PC-3 (cell line): Measurements from ENCODE around the gene MID2. TPM values are rescaled to one million over a fixed set of nuclear protein-coding genes. Genes with fewer than 3 reads are reported as not detected.

Experiments
- ATAC-seq: fragments of 200-7000 bp; cut with Tn5 transposase; 2 replicates; pipeline ENCODE4 v1.9.1; 2020; ENCODE audit warnings: mild to moderate bottlenecking, moderate library complexity
- BruUV-seq: library from RNA; stranded (reverse); fragments of 400-500 nt; replicated peaks from 2 replicates; lab custom pipeline; 2021; lab: Mats Ljungman, UMichigan
- CTCF ChIA-PET: fragments of 300-600 bp; sonication (Branson Sonifier 250); formaldehyde crosslinking; loops from one replicate; lab custom pipeline; 2022; ENCODE audit warnings: antibody characterized with exemption; lab: Charles Lee
- POLR2A ChIA-PET: fragments of 300-600 bp; sonication (Branson Sonifier 250); formaldehyde crosslinking; loops from one replicate; lab custom pipeline; 2022; ENCODE audit warnings: antibody characterized with exemption; ENCODE audit not compliant: unreplicated experiment; lab: Charles Lee
- DNase-seq: peaks from one replicate; pipeline ENCODE4 v3.0.0-alpha.2; 2015
- H2AFZ ChIP-seq: fragments of 300-600 bp; sonication (generic); 2 replicates; pipeline ENCODE4 v1.6.0; 2016; ENCODE audit warnings: antibody characterized with exemption, low read length
- H3F3A ChIP-seq: fragments of 300-600 bp; sonication (generic); one replicate; pipeline ENCODE4 v1.6.0; 2017; ENCODE audit warnings: antibody characterized with exemption, low read length, control low read depth, mild to moderate bottlenecking; ENCODE audit not compliant: unreplicated experiment
- H3K27ac ChIP-seq: fragments of 300-600 bp; sonication (generic); 2 replicates; pipeline ENCODE4 v1.5.1; 2016; ENCODE audit warnings: mild to moderate bottlenecking, low read length
- H3K27me3 ChIP-seq: fragments of 300-600 bp; sonication (generic); 2 replicates; pipeline ENCODE4 v1.6.1; 2016; ENCODE audit warnings: low read length, mixed read lengths
- H3K36me3 ChIP-seq: fragments of 300-600 bp; sonication (generic); 2 replicates; pipeline ENCODE4 v1.6.1; 2016; ENCODE audit warnings: low read depth, mixed run types, low read length, mixed read lengths
- H3K4me1 ChIP-seq: fragments of 300-600 bp; sonication (generic); 2 replicates; pipeline ENCODE4 v1.5.1; 2016; ENCODE audit warnings: low read length; ENCODE audit not compliant: insufficient read depth
- H3K4me2 ChIP-seq: fragments of 300-600 bp; sonication (generic); 2 replicates; pipeline ENCODE4 v1.6.0; 2016; ENCODE audit warnings: low read length
- H3K4me3 ChIP-seq: fragments of 300-600 bp; sonication (generic); 2 replicates; pipeline ENCODE4 v1.5.1; 2016; ENCODE audit warnings: mild to moderate bottlenecking, low read length, mixed read lengths
- H3K79me2 ChIP-seq: fragments of 300-600 bp; sonication (generic); 2 replicates; pipeline ENCODE4 v1.6.1; 2017; ENCODE audit warnings: low read length, mixed read lengths
- H3K9ac ChIP-seq: fragments of 300-600 bp; sonication (generic); 2 replicates; pipeline ENCODE4 v1.6.0; 2016; ENCODE audit warnings: mild to moderate bottlenecking, low read length
- H3K9me2 ChIP-seq: fragments of 300-600 bp; sonication (generic); replicated peaks from 2 replicates; pipeline ENCODE4 v1.6.1; 2016; ENCODE audit warnings: mixed run types, low read length, mixed read lengths
- H3K9me3 ChIP-seq: fragments of 300-600 bp; sonication (generic); 2 replicates; pipeline ENCODE4 v1.6.1; 2016; ENCODE audit warnings: low read length, mixed read lengths
- H4K20me1 ChIP-seq: fragments of 300-600 bp; sonication (generic); 2 replicates; pipeline ENCODE4 v1.6.1; 2016; ENCODE audit warnings: low read length, mixed read lengths
- EZH2 ChIP-seq: fragments of 300-600 bp; sonication (generic); IDR thresholded peaks from one replicate; pipeline ENCODE4 v1.6.1; 2017; ENCODE audit warnings: antibody characterized with exemption, mild to moderate bottlenecking, low read length; ENCODE audit not compliant: unreplicated experiment
- EZH2phosphoT487 ChIP-seq: fragments of 300-600 bp; sonication (generic); IDR thresholded peaks from 2 replicates; pipeline ENCODE4 v1.6.1; 2018; ENCODE audit warnings: mild to moderate bottlenecking, antibody characterized with exemption, low read length, borderline replicate concordance
- intact Hi-C: fragments of 100-400 bp; cut with micrococcal nuclease; formaldehyde crosslinking; loops from 2 replicates; pipeline ENCODE4 v1.9.0; 2023
- total RNA-seq: library from RNA; depleted of rRNA; stranded (reverse); fragments of >200 nt; gene quantifications from 2 replicates; pipeline ENCODE4 v1.2.3, GENCODE V29; 2014
- TF ChIP-seq, protein P1 (sequence below): fragments of 300-600 bp; sonication (generic); conservative IDR thresholded peaks from 2 replicates; pipeline ENCODE4 v1.5.1; 2017; ENCODE audit warnings: antibody characterized with exemption, low read depth, mild to moderate bottlenecking, low read length

MID2 gene
- total RNA-seq, 1 experiment from 2014 or later: 19.2 TPM

DNA sequence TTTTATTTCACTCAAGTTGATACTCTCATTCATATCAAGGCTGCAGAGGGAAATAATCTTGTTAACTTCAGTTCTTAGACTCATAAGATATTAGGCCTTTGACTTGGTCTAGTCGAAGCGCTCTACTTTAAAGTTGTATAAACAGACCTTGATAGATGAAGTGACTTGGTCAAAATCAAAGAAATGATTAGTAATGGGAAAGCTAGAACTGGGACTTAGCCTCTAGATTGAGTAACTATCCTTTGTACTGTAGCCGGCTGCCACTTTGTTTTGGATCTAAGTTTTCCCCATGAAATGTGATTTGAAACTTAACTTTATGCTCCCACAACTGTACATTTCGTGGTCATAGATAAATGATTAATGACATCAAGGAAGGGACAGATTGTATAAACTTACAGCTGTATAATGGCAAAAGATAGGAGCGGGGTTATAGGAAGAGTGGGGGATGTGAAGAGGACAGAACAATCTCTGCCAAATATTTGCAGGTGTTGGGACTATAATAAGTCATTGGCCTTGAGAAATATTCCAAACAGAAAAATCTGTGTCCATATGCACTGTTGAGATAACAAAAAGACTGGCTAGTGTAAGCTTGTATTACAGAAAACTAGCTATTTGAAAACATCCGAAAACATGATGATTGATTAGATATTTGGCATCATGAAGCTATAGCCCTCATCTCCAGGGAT is 17.2 kb downstream of the MID2 start:
- H3K9me2 ChIP-seq: no peaks in the 10 kb centered on the region
- TF ChIP-seq EZH2phosphoT487 (no peak), EZH2 (no peak)
- TF ChIP-seq, protein P1, sequence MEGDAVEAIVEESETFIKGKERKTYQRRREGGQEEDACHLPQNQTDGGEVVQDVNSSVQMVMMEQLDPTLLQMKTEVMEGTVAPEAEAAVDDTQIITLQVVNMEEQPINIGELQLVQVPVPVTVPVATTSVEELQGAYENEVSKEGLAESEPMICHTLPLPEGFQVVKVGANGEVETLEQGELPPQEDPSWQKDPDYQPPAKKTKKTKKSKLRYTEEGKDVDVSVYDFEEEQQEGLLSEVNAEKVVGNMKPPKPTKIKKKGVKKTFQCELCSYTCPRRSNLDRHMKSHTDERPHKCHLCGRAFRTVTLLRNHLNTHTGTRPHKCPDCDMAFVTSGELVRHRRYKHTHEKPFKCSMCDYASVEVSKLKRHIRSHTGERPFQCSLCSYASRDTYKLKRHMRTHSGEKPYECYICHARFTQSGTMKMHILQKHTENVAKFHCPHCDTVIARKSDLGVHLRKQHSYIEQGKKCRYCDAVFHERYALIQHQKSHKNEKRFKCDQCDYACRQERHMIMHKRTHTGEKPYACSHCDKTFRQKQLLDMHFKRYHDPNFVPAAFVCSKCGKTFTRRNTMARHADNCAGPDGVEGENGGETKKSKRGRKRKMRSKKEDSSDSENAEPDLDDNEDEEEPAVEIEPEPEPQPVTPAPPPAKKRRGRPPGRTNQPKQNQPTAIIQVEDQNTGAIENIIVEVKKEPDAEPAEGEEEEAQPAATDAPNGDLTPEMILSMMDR: no peak
- peaks cover 1% of the 10 kb centered on the region; the same call in 1 of the 2 replicates for H3K79me2 ChIP-seq
- ChIA-PET CTCF (no interaction called here), POLR2A (interaction anchor here (0.6 kb wide), 1 partner anchor 17 kb away, joined by 5 read pairs; the partner anchor contains the start of gene MID2)
- no peak overlapping the region for H3K4me3 ChIP-seq
- no peaks in the 10 kb centered on the region for H3K9me3 ChIP-seq
- H3K36me3 ChIP-seq: no peaks in the 10 kb centered on the region
- no TSS peak for BruUV-seq
- H3K4me1 ChIP-seq: no peaks in the 10 kb centered on the region
- no peak overlapping the region for H3K4me2 ChIP-seq
- H3K27me3 ChIP-seq: no peaks in the 10 kb centered on the region
- ATAC-seq (no peak), DNase-seq (no peak)
- H3K27ac ChIP-seq: no peak overlapping the region
- intact Hi-C loops: no loop called here
- H3F3A ChIP-seq: no peaks in the 10 kb centered on the region
- H3K9ac ChIP-seq: no peak overlapping the region
- no peaks in the 10 kb centered on the region for H4K20me1 ChIP-seq
- H2AFZ ChIP-seq: no peak overlapping the region

DNA sequence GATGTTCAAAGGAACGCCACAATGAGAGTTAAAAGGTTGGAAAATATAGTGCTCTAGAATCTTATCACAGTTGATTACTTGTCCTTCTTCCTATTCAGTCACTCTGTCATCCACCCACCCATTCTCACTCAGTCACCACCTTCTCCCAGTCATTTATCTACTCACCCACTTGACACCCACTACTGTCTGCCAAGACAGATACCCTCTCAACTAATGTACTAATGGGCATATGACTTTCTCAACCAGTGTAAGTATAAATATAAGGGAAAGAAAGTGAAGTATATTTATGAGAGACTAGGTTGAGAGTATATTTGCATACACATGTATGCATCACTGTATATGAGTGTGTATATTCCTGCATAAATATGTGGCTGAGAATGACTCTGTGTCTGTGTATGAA is 20.0 kb downstream of the MID2 start:
- POLR2A ChIA-PET: interaction anchor here (0.6 kb wide), 1 partner anchor 618 kb away, joined by 4 read pairs; no protein-coding TSS in a partner anchor
- H3K9ac ChIP-seq: no peak overlapping the region
- H4K20me1 ChIP-seq: no peaks in the 10 kb centered on the region
- no peaks in the 10 kb centered on the region for H3F3A ChIP-seq
- H3K4me3 ChIP-seq: no peak overlapping the region
- TF ChIP-seq, protein P1: no peak
- TF ChIP-seq EZH2: no peak
- no peak for TF ChIP-seq EZH2phosphoT487
- H3K27me3 ChIP-seq: no peaks in the 10 kb centered on the region
- no peaks in the 10 kb centered on the region for H3K9me3 ChIP-seq
- H3K9me2 ChIP-seq: no peaks in the 10 kb centered on the region
- intact Hi-C loops: no loop called here
- H3K4me1 ChIP-seq: peaks cover 9% of the 10 kb centered on the region
- no peak overlapping the region for H2AFZ ChIP-seq
- CTCF ChIA-PET: no interaction called here
- H3K36me3 ChIP-seq: no peaks in the 10 kb centered on the region
- no peak overlapping the region for H3K4me2 ChIP-seq
- no peak for DNase-seq
- H3K79me2 ChIP-seq: no peaks in the 10 kb centered on the region
- no TSS peak for BruUV-seq
- ATAC-seq: no peak
- no peak overlapping the region for H3K27ac ChIP-seq

- H3K79me2 ChIP-seq: no peaks in the 10 kb centered on the region
- no peak for TF ChIP-seq EZH2
- no peak for TF ChIP-seq EZH2phosphoT487
- TF ChIP-seq, protein P1: no peak
- ATAC-seq (no peak), DNase-seq (no peak)
- ChIA-PET POLR2A (no interaction called here), CTCF (no interaction called here)
- no peaks in the 10 kb centered on the region for H3K9me2 ChIP-seq
- H3K36me3 ChIP-seq: no peaks in the 10 kb centered on the region
- no peaks in the 10 kb centered on the region for H4K20me1 ChIP-seq
- no peak overlapping the region for H3K4me2 ChIP-seq
- no TSS peak for BruUV-seq
- H3F3A ChIP-seq: no peaks in the 10 kb centered on the region
- H3K9ac ChIP-seq: no peak overlapping the region
- no peak overlapping the region for H2AFZ ChIP-seq
- no peaks in the 10 kb centered on the region for H3K9me3 ChIP-seq
- no peak overlapping the region for H3K27ac ChIP-seq
- intact Hi-C loops: no loop called here
- no peaks in the 10 kb centered on the region for H3K27me3 ChIP-seq
- H3K4me3 ChIP-seq: no peak overlapping the region
- peaks cover 9% of the 10 kb centered on the region for H3K4me1 ChIP-seq
These were observed 22.9 kb downstream of the MID2 start for GRCh38 chrX:107848591-107848990.
